HFFc6 (cell line): ENCODE data around the gene ZBTB39. TPM values are rescaled to one million over a fixed set of nuclear protein-coding genes. Genes with fewer than 3 reads are reported as not detected.

Source experiments
- DNase-seq: peaks from one replicate; pipeline ENCODE4 v3.0.0-alpha.2; 2018
- H3K27ac Mint-ChIP-seq: 2 replicates; pipeline ENCODE4 v1.8.0; 2020; ENCODE audit warnings: mild to moderate bottlenecking, mixed read lengths
- H3K27me3 Mint-ChIP-seq: 2 replicates; pipeline ENCODE4 v1.8.0; 2021; ENCODE audit warnings: mild to moderate bottlenecking, moderate library complexity, mixed read lengths; ENCODE audit not compliant: insufficient read depth
- H3K36me3 Mint-ChIP-seq: 2 replicates; pipeline ENCODE4 v1.8.0; 2021; ENCODE audit warnings: low read depth, mixed read lengths
- H3K4me1 Mint-ChIP-seq: 2 replicates; pipeline ENCODE4 v1.8.0; 2020; ENCODE audit warnings: low read depth, mixed read lengths
- H3K4me3 Mint-ChIP-seq: 2 replicates; pipeline ENCODE4 v1.8.0; 2020; ENCODE audit warnings: mild to moderate bottlenecking, moderate library complexity, mixed read lengths
- H3K9me3 Mint-ChIP-seq: 2 replicates; pipeline ENCODE4 v1.8.0; 2020; ENCODE audit warnings: mild to moderate bottlenecking, mixed read lengths
- CTCF ChIP-seq: fragments of 200-600 bp; sonication (generic); IDR thresholded peaks from 2 replicates; pipeline ENCODE4 v1.5.0; 2021; ENCODE audit warnings: antibody characterized with exemption, mild to moderate bottlenecking
- total RNA-seq, 6 experiments: library from RNA; stranded (reverse); fragmentation: NEBNext Ultra II Directional; extraction: Animal tissue kit (Norgen Biotek cat#: 25700); gene quantifications; 2 replicates in 1 of 6; 3 replicates in 5 of 6; pipeline ENCODE4 v1.2.3, GENCODE V29; 2021

Gene ZBTB39
- total RNA-seq, 6 experiments from 2014 or later, result 3.6 to 4.6 (median 3.9) TPM

GRCh38 chr12:56953314-56953713 lies 53.0 kb downstream of the ZBTB39 start:
- Mint-ChIP-seq H3K27me3 (peaks cover 57% of the 10 kb centered on the region), H3K4me3 (no peak overlapping the region), H3K4me1 (no peaks in the 10 kb centered on the region), H3K27ac (no peak overlapping the region), H3K36me3 (no peaks in the 10 kb centered on the region), H3K9me3 (no peaks in the 10 kb centered on the region)
- TF ChIP-seq CTCF, result no peak
- DNase-seq, result no peak

- H3K27me3 Mint-ChIP-seq, result peaks cover 44% of the 10 kb centered on the region
- no peak for TF ChIP-seq CTCF
- no peaks in the 10 kb centered on the region for H3K4me1 Mint-ChIP-seq
- no peaks in the 10 kb centered on the region for H3K9me3 Mint-ChIP-seq
- H3K27ac Mint-ChIP-seq, result no peak overlapping the region
- no peaks in the 10 kb centered on the region for H3K36me3 Mint-ChIP-seq
- DNase-seq, result no peak
- H3K4me3 Mint-ChIP-seq, result no peak overlapping the region
These were observed 54.6 kb downstream of the ZBTB39 start for GRCh38 chr12:56951582-56952339.

GRCh38 chr12:56948881-56949280 lies 57.5 kb downstream of the ZBTB39 start:
- Mint-ChIP-seq H3K36me3 (no peaks in the 10 kb centered on the region), H3K27ac (no peak overlapping the region), H3K9me3 (no peaks in the 10 kb centered on the region), H3K4me1 (no peaks in the 10 kb centered on the region), H3K4me3 (no peak overlapping the region), H3K27me3 (peaks cover 38% of the 10 kb centered on the region)
- DNase-seq, result no peak
- TF ChIP-seq CTCF, result no peak

Other genes starting within 250 kb of the ZBTB39 start
- gene HSD17B6, start 243.2 kb downstream of the ZBTB39 start, total RNA-seq, result 1 to 10 TPM in 5 of 6 experiments, under 1 TPM in 1; 0.88 to 3.2 (median 1.6) TPM
- not detected for gene SDR9C7, start 72.1 kb downstream of the ZBTB39 start, total RNA-seq
- gene RDH16, start 48.9 kb downstream of the ZBTB39 start, total RNA-seq, result not detected
- gene TAC3, start 10.0 kb upstream of the ZBTB39 start, total RNA-seq, result not detected
- gene MYO1A, start 43.6 kb upstream of the ZBTB39 start, total RNA-seq, result under 1 TPM in 1 of 6 experiments, not detected in 5; 0.23 TPM
- 10 to 100 TPM; 13.0 to 22.1 (median 20.7) TPM for gene NEMP1, start 72.2 kb upstream of the ZBTB39 start, total RNA-seq
- 10 to 100 TPM; 37.9 to 48.1 (median 44.8) TPM for gene NAB2, start 82.6 kb upstream of the ZBTB39 start, total RNA-seq
- 100 to 1,000 TPM in 1 of 6 experiments, 10 to 100 TPM in 5; 83.7 to 102 (median 93.5) TPM for gene STAT6, start 104.8 kb upstream of the ZBTB39 start, total RNA-seq
- 100 to 1,000 TPM; 187 to 332 (median 201) TPM for gene LRP1, start 121.9 kb upstream of the ZBTB39 start, total RNA-seq
- not detected for gene LRP1-AS, start 141.1 kb upstream of the ZBTB39 start, total RNA-seq
- gene NXPH4, start 210.2 kb upstream of the ZBTB39 start, total RNA-seq, result 1 to 10 TPM; 2.9 to 8.2 (median 3.9) TPM
- gene SHMT2, start 223.2 kb upstream of the ZBTB39 start, total RNA-seq, result 100 to 1,000 TPM; 112 to 127 (median 126) TPM
- 1 to 10 TPM in 1 of 6 experiments, under 1 TPM in 5; 0.21 to 1.1 (median 0.58) TPM for gene STAC3, start 244.6 kb upstream of the ZBTB39 start, total RNA-seq